Natural killer cell (primary cell): ENCODE measurements around the gene NR1D1. TPM values are rescaled to one million over a fixed set of nuclear protein-coding genes. Genes with fewer than 3 reads are reported as not detected.

Source experiments
- ATAC-seq, 3 donors: fragments of 150-1000 bp in 2 of 3; fragments of 200-7000 bp in 1 of 3; cut with Tn5 transposase; 1 replicate in 1 of 3; 2 replicates in 2 of 3; pipeline ENCODE4 v1.10.0; 2021; ENCODE audit warnings: mild to moderate bottlenecking in 2 of 3, moderate library complexity in 2 of 3
- DNase-seq, 2 donors: peaks; one replicate each; pipeline versions ENCODE4 v3.0.0 to v3.0.0-alpha.2; 2013 to 2021; ENCODE audit warnings: mixed read lengths in 1 of 2
- H3K27ac ChIP-seq: one replicate; pipeline ENCODE4 v1.5.1; 2013; ENCODE audit warnings: mild to moderate bottlenecking, low read length
- H3K27me3 ChIP-seq: one replicate; pipeline ENCODE4 v1.6.1; 2013; ENCODE audit warnings: low read length; ENCODE audit not compliant: control insufficient read depth, insufficient read depth
- H3K36me3 ChIP-seq: one replicate; pipeline ENCODE4 v1.6.1; 2013; ENCODE audit warnings: low read length; ENCODE audit not compliant: control insufficient read depth, insufficient read depth
- H3K4me1 ChIP-seq: one replicate; pipeline ENCODE4 v1.6.1; 2013; ENCODE audit warnings: low read length; ENCODE audit not compliant: control insufficient read depth, insufficient read depth
- H3K4me3 ChIP-seq: one replicate; pipeline ENCODE4 v1.5.1; 2013; ENCODE audit warnings: low read length
- H3K9me3 ChIP-seq: one replicate; pipeline ENCODE4 v1.6.1; 2013; ENCODE audit warnings: low read length; ENCODE audit not compliant: control insufficient read depth, insufficient read depth
- H3K27ac Mint-ChIP-seq, 2 donors: one replicate each; pipeline ENCODE4 v1.8.0; 2022; ENCODE audit warnings: mild to moderate bottlenecking in 2 of 2, mixed read lengths in 2 of 2, moderate library complexity in 1 of 2
- H3K27me3 Mint-ChIP-seq, 2 donors: one replicate each; pipeline ENCODE4 v1.8.0; 2022; ENCODE audit warnings: low read depth in 2 of 2, mixed read lengths in 2 of 2
- H3K36me3 Mint-ChIP-seq: one replicate; pipeline ENCODE4 v1.8.0; 2022; ENCODE audit warnings: mixed read lengths
- H3K4me1 Mint-ChIP-seq, 2 donors: one replicate each; pipeline ENCODE4 v1.8.0; 2022; ENCODE audit warnings: mixed read lengths in 2 of 2
- H3K4me3 Mint-ChIP-seq: one replicate; pipeline ENCODE4 v1.8.0; 2022; ENCODE audit warnings: mild to moderate bottlenecking, moderate library complexity, mixed read lengths
- H3K9me3 Mint-ChIP-seq, 2 donors: one replicate each; pipeline ENCODE4 v1.8.0; 2022; ENCODE audit warnings: mixed read lengths in 2 of 2
- CTCF ChIP-seq: fragments of 200-600 bp; IDR thresholded peaks from one replicate; pipeline ENCODE4 v1.8.0; 2022; ENCODE audit warnings: antibody characterized with exemption
- WGBS: methylation state at CpG from one replicate; pipeline ENCODE4 v1.1.7; 2013; ENCODE audit warnings: missing lambda C conversion rate; ENCODE audit not compliant: insufficient coverage; 5-methylcytosine and 5-hydroxymethylcytosine counted together
- intact Hi-C: fragments of 100-400 bp; cut with micrococcal nuclease; formaldehyde crosslinking; loops from one replicate; pipeline ENCODE4 v1.14.2; 2022
- total RNA-seq, 4 donors: library from RNA; stranded (reverse); fragments of 120-200 nt in 1 of 4; gene quantifications; one replicate each; pipeline versions ENCODE4 v1.2.3 to v1.2.4, GENCODE V29; 2013 to 2022

NR1D1 gene
- total RNA-seq, 3 donors from 2014 or later (not counting 1 experiment from before 2014, with no cell fraction given): 8.8 to 10.1 (median 9.9) TPM

- Histone ChIP-seq H3K27me3 (no peaks in the 10 kb centered on the region), H3K27ac (no peak overlapping the region), H3K4me3 (no peak overlapping the region), H3K36me3 (peaks cover 61% of the 10 kb centered on the region), H3K4me1 (no peaks in the 10 kb centered on the region), H3K9me3 (no peaks in the 10 kb centered on the region)
- 97% methylated on average over 28 of the region's 28 CpGs for WGBS
- intact Hi-C loops: no loop called here
- ATAC-seq (no peak), DNase-seq (no peak)
- Mint-ChIP-seq H3K36me3 (peaks cover 12% of the 10 kb centered on the region), H3K27me3 (no peaks in the 10 kb centered on the region), H3K27ac (peak overlapping the region in 1 of 2 donors; percentile 58), H3K4me1 (peaks cover 0 to 21% of the 10 kb centered on the region in 2 donors), H3K9me3 (no peaks in the 10 kb centered on the region), H3K4me3 (no peak overlapping the region)
- TF ChIP-seq CTCF: no peak
These were observed 12.3 kb downstream of the NR1D1 start for GRCh38 chr17:40087903-40088718.

GRCh38 chr17:40087049-40087794, 13.2 kb downstream of the NR1D1 start:
- ATAC-seq: no peak
- no peak for TF ChIP-seq CTCF
- Mint-ChIP-seq H3K4me1 (peaks cover 0 to 21% of the 10 kb centered on the region in 2 donors), H3K27me3 (no peaks in the 10 kb centered on the region), H3K4me3 (no peak overlapping the region), H3K27ac (peak overlapping the region in 1 of 2 donors; percentile 58), H3K9me3 (no peaks in the 10 kb centered on the region), H3K36me3 (peaks cover 12% of the 10 kb centered on the region)
- Histone ChIP-seq H3K4me1 (no peaks in the 10 kb centered on the region), H3K36me3 (peaks cover 59% of the 10 kb centered on the region), H3K9me3 (no peaks in the 10 kb centered on the region), H3K27ac (no peak overlapping the region), H3K27me3 (no peaks in the 10 kb centered on the region), H3K4me3 (no peak overlapping the region)
- intact Hi-C loops: no loop called here
- 92% methylated on average over 6 of the region's 6 CpGs for WGBS
- DNase-seq: no peak

DNA sequence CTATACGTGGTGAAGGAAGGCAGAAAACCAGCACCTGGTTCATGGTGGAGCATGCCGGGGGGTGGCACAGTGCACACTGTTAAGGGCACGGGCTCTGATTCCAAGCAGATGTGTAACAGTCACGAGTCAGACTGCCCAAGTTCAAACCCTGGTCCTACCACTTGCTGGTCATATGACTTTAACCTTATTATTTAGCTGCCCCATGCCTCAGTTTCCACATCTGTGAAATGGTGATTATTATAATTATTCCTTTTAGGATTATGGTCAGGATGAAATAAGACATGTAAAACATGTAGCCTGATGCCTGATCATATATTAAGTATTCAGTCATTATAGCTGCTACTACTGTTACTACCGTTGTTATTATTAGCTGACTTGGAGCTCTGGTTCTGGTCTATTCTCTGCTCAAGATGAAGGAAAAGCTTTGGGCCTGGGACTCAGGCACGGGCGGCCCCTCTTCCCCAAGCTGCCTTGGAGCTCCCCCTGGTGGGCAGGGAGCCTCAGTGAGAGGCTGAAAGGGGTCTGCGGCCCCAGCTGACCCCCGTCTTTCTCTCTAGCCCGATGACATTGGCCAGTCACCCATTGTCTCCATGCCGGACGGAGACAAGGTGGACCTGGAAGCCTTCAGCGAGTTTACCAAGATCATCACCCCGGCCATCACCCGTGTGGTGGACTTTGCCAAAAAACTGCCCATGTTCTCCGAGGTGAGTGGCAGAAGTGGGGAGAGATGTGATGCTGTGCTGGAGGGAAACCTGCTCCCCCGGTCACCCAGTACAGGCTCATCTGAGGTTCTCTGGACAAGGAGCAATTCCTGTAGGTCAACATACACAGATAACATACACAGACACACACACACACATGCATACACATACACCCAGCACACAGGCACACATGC, 14.0 kb downstream of the NR1D1 start:
- intact Hi-C loops: no loop called here
- TF ChIP-seq CTCF: peak; percentile 56
- DNase-seq (peak; percentile 61 to 80), ATAC-seq (peak; percentile 59 to 89 (median 75))
- peaks cover 56% of the 10 kb centered on the region for H3K36me3 ChIP-seq
- no peak overlapping the region for H3K27ac ChIP-seq
- H3K9me3 ChIP-seq: no peaks in the 10 kb centered on the region
- H3K9me3 Mint-ChIP-seq: no peaks in the 10 kb centered on the region
- no peak overlapping the region for H3K4me3 ChIP-seq
- peaks cover 12% of the 10 kb centered on the region for H3K36me3 Mint-ChIP-seq
- no peaks in the 10 kb centered on the region for H3K27me3 Mint-ChIP-seq
- no peak overlapping the region for H3K4me3 Mint-ChIP-seq
- no peaks in the 10 kb centered on the region for H3K27me3 ChIP-seq
- peaks cover 0 to 17% of the 10 kb centered on the region in 2 donors for H3K4me1 Mint-ChIP-seq
- H3K4me1 ChIP-seq: no peaks in the 10 kb centered on the region
- 74% methylated on average over 17 of the region's 17 CpGs for WGBS
- peak overlapping the region in 1 of 2 donors; percentile 58 for H3K27ac Mint-ChIP-seq
